HL-60/S4 (cell line): Measurements from ENCODE around the gene HYCC1.

Source experiments
- in situ Hi-C: fragments of 300-500 bp; cut with MboI; formaldehyde crosslinking; loops from 2 replicates; pipeline ENCODE4 v1.14.3; 2022; ENCODE audit warnings: low sequenced_read_pairs

HYCC1 gene

DNA sequence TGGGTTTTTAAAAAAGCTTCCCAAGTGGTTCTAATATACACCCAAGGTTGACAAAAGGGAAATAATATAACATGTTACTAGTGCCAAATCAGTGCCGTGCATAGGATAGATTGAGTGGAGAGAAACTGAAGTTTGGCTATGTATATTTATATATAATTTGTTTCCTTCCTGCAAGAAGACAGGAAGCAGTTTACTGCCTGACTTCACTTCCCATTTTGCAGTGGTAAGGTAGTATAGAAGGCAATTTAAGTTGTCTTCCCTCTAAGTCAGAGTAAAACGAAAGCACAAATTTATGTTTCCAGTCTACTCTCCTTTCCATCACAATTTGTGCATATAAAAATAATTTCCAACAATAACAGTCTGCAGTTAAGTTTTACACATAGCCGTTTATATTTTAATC lies 3.4 kb upstream of the HYCC1 start:
- in situ Hi-C loops, result no loop called here

DNA sequence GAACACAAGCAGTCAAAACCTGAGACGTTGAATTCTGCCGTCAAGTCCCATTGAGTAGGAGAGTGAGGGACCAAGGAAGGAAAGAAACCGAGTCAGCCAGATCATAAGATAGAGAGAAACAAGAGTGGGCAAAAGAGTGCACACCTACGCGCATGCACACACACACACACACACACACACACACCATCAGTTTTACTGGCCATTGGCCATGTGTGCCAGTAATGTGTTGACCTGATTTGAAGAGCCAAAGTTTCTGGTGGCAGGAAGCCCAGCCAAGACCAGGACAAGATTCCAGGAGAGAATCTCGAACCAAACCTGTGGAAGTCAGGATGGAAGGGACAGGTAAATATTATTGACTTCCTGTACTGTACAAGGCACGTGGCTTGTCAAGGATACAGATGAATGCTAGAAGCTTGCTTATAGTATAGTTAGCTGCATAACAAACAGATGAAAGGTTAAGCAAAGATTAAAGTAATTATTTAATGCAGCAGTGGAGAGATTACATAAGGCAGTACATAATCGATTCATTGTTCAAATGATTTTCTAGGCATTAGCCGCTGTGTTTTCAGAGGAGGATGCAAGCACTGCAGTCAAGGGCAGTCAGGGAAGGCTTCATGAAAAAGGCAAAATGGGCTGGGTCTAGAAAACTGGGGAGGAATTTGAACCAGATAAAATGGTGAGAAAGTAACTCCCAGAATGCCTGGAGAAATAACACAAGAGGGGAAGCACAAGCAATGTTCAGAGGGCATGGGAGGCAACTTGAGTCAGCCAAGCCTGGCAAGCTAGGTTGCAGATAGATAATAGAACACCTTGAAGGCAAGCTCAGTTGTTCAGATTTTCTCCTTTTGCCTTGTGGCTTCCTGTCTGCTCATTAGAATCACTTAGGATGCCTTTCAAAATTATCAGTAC lies 2.7 kb upstream of the HYCC1 start:
- in situ Hi-C loops, result no loop called here

DNA sequence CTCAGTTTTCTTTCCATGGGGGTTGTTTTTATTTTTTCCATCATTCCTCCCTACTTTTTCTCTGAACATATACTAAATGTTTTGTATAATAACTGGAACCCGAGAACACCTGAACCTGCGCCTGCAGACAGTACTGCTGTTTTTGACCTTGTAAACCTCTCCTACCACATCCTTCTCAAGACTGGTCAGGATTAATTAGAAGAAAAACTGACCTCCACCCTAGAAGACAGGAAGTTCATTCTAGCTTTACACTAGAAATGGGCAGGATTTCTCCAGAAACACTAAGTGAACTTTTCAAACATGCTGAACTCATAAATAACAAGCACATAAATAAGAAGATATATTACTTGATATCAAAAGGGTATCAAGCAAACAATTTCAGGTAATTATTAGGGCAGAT lies 751 bp upstream of the HYCC1 start:
- in situ Hi-C loops, result no loop called here

DNA sequence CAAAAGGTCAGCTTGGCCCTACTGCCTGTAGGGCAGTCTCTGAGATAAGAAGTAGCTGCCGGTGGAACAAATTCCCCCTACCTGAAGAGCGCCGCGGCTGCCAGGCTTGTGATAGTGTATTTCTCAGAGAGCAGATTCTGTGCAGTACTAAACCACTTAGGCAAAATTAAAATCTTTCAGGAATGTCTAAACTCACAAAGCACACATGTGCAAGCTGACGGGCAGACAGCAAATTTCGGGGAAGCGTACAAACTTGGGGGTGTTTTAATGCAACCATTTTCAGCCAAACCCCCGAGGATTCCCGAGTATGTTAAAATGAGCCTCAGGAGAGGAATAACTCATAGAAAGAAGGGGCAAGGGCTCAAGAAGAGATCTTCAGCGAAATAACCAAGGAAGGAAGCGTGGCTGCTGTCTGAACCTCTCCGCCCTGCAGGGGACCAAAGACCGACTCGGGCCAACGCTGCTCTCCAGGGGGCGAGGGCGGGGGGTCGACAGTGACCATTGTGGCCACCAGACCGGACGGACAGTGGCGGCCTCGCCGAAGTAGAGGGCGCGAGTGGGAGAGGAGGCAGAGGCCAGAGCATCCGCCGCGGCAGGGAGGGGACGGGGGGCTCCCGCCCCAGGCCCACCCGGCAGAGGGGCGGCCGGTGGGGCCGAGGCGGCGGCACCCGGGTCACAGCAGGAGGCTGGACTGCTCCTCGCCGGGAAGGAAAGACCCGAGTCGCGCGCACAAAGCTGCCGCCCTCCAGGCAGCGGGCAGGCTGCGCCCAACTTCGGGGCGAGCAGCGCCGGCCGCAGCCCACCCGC lies 819 bp downstream of the HYCC1 start:
- in situ Hi-C loops, result no loop called here

DNA sequence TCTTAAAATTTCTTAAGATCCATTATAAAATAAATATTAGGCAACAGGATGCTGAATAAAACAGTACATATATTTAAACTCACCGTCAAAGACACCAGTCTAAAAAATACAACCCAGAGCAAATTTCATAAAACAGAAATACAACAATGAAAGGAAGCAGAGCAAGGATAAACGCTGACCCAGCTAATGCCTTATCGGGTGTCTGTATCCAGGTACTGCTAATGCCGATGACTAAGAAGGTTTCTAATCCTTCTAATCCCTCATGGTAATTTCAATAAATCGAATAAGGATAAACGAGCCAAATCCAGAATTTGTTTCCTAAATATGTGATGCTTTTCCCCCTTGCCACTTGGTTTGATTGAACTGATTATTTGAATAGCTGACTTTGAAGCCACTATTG lies 1.7 kb downstream of the HYCC1 start:
- in situ Hi-C loops, result no loop called here

DNA sequence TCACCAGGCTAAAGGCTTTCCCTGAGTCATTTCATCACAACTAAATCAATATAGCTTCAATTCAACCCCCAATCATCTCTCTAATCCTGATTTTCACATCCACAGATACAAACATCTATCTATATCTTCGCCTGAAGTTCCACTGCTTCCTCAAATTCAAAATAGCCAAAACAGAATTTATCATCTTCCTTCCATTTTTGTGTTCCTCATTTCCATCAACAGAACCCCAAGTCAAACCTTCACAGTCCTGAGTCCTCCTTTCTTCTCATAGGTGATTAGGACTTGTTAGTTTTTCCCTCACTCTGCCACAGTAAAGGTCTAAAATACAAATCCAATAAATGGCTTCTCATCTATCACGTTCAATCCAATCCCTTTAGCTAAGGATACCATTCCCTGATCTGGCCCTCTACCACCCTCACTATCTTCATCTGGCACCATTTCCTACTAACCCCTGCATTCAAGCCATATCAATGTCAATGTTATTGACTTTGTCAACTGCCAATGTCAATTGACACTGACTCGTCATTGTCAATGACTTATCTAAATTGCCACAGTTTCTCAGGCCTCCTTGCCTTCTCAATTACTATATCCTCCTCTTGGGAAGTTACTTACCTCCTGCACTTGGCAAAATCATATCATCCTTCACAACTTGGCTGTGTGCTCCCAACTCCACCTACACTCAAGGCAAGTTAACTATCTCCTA lies 2.6 kb downstream of the HYCC1 start:
- in situ Hi-C loops, result no loop called here

DNA sequence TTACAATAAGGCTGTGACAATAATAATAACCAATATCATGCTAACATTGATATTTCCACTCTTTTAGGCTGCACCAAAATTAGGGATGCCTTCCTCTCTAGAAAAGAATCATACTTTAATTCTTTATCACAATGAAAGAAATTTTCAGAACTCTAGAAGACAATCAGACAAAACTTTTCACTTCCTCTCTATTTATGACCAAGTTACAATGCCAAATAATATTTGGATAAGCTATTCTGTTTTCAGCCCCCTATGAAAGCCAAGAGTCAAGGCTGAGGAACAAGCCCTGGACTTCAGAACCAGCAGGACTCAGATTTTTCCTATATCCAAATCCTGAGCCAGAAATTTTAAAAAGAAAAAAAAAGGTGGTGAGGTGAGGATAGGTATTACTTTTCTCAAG lies 4.6 kb downstream of the HYCC1 start:
- in situ Hi-C loops, result no loop called here

DNA sequence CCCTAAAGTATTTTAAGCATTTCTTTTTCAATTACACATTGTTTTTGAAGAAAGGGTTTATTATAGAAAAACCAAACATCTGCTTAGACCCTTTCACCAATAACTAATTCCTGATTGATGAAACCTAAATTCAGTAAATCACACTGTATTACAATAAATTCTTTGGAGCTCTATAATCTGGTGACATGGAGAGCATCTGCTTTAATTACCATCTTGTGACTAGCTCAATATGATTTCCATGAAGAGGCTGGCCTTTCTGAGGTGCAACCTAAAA lies 9.7 kb downstream of the HYCC1 start:
- in situ Hi-C loops, result no loop called here

DNA sequence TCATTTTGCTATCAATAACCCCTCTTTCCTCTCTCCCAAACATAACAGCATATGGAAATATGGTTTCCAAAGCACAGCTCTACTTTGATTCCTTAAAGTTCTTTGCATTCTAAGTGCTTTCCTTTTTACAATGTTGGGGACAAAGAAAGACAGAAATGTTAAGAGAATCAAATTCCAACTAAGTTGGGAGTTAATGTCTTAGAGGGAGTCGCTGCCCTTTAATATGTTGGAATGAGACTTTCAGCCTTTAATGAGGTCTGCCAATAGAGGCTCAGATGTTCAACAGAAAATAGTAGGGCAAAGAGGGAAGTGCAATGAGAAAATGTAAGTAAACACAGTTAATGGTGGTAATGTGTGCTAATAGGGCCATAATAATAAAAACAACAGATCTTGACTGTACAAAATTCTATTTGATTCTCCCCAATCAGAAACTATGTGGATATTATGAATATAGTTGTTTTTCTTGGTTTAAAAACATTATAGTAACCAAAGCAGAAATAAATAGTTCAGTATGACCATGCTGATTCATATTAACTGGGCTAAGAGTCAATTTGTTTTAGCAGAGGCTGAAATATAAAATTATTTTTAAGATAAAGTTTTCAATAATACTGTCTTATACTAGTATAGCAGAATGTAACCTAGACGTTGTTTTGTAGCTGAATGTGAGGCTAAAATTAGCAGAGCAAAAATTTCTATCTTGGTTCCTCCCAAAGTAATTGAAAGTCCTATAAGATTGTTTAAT lies 10.3 kb downstream of the HYCC1 start:
- in situ Hi-C loops, result no loop called here

DNA sequence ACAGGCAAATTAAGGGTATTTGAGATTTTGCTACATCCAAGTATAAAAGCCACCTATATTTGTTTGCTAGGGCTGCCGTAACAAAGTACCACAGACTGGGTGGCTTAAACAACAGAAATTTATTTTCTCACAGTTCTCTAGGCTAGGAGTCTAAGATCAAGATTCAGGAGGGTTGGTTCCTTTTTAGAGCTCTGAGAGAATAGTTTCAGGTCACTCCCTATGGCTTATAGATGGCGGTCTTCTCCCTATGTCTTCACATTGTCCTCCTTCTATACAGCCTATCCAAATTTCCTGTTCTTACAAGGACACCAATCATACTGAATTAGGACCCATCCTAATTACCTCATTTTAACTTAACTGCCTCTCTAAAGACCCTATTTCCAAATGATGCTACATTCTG lies 11.2 kb downstream of the HYCC1 start:
- in situ Hi-C loops, result no loop called here

DNA sequence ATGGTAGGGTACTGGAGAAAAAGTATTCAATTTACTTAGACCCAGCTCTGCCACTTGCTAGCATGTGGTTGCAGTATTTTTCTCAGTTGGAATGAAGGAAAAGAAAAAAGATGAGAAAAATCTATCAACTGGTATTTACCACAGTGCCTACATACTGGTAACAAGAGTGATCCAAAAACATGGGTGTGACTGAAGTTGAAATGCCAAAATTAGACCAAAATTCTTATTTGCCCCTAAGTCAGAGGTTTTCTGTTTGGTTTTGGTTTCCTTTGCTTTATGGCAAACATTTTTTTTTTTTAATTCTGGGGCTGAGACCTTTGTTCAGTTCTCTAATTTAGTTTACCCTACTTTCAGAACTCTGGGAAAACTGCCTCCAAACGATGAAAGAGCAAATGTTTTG lies 12.3 kb downstream of the HYCC1 start:
- in situ Hi-C loops, result no loop called here

DNA sequence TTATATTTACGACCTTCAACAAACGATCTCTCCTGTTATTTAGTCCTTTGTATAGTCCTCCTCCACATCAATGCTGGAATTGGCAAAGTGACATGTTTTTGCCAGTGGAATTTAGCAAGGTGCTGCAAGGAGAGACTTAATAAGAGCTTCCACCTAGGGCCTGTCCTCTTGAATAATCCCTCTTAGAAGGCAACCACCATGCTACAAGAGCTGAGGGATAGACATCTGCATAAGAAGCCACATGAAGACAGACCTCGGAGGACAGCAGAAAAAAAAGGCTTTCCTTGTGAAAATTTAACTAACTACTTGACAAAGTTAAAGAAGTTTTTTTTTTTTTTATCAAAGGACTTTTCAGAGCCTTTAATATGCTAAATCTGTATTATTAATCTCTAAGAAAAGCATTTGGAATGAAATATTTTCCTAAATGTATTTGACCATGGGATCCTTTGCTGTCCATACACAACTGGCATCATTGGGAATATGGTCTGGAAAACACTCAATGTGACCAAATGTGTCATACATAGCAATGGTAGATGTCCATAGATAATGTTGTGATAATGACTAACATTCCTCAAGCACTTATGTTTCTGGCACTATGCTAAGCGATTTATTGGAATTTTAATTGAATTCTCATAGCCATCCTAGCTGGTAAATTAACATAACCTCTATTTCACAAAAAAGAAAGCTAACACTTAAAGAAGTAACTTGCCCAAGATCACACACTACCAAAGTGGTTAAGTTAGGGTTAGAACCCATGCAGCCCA lies 13.2 kb downstream of the HYCC1 start:
- in situ Hi-C loops, result no loop called here

DNA sequence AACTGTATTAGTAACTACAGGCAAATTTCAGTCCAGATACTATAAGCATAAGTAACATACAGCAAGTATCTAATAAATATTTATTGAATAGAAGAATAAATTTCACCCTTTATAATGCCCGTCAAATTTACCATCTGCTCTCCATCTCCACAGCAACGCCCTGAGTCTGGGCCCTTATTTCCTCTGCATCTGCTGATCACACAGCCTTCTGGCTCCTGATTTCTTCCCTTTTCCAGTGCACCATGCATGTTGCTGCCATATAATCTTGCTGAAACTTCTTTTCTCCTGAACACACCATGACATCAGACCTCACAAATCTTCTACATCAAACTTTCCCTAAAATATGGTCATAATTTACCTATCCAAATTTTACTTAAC lies 15.4 kb downstream of the HYCC1 start:
- in situ Hi-C loops, result no loop called here

DNA sequence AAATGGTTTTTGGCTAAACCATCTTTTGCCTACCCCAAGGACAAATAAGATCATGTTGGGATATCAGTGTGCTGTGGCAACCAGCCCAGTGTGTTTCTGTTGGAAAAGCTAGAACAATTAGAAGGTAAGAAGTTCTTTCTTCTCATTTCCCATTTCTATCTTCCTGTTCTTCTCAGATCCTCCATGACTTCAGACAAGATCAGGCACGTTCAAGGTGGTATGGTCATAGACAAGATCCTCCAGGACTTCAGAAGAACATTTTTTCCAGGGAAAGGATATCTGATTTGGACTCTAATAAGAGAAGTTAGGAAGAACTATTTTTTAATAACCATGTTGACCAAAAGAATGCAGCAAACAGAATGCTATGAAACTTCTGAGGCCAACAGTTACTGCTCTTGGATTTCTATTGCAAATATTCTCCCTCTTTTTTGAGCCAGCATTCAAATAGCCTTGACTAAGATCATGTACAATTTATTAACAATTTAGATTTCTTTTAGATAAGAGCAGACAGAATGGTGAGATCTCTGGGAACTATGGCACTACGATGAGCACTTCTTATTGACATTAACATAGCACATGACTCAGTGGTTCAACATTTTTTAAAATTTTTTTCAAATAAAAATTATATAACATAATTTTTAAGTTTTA lies 15.9 kb downstream of the HYCC1 start:
- in situ Hi-C loops, result no loop called here

DNA sequence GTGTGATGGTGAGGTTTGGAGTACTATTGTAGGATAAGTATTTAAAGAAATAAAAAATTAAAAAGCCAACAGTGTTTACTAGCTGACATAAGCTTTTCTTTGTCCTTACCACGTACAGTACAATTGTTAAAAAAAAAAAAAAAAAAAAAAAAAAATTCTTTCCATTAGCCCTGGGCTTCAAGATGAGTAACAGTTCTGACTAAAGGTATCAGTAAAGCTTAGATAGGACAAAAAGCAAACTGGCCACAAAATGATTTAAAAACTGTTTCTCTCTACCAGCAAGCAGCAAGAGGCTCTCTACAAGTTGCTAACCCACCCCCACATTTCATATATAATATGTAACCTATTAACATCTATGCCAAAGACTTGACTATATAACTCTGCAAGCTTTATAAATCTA lies 17.5 kb downstream of the HYCC1 start:
- in situ Hi-C loops, result no loop called here

DNA sequence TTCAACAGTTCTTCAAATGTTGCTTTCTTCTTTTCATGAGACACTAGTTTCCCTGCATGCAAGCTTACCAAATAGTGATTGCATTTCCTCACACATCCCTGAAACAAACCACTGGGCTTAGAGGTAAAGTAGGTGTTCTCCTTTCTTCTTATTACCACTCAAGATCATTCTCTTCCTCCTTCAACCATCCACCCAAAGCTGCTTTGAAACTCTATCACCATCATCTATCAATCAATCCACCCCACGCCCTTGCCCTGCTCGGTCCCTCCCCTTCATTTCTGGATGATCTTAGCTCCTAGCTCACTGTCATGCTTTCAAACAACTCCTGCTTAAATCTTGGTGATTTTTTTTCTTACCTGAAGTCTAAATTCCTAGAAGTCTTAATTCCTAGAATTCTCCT lies 18.9 kb downstream of the HYCC1 start:
- in situ Hi-C loops, result no loop called here

DNA sequence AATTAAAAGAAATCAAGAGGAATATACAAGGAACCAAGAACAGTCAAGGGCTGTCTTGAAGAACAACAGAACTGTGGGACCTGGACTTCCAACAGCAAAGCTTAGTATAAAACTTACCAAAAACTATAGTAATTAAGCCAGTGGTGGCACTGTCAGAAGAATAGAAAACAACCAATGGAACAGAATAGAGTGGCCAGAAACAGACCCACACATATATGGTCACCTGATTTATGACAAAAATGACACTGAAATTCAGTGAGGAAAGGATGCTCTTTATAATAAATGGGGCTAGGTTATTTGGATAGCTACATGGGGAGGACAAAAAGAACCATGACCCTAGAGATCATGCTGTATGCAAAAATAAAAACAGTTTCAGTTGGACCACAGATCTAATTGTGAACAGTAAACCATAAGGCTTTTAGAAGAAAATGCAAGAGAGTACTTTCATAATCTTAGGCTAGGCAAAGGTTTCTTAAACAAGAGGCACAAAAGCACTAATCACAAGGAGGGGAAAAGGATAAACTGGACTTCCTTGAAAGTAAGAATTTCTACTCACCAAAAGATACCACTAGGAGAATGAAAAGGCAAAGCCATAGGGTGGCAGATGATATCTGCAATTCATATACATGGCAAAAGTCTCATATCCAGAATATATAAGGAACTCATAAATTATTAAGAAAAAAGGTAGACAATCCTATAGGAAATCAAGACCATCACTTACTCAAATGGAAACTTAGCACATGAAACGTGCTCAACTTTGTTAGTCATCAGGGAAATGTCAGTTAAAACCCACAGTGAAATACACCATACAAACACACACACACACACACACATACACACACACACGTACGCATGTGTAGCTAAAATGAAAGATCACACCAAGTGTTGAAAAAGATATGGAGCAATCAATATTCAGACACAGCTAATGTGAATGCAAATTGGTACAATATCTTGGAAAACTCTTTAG lies 20.8 kb downstream of the HYCC1 start:
- in situ Hi-C loops, result no loop called here

DNA sequence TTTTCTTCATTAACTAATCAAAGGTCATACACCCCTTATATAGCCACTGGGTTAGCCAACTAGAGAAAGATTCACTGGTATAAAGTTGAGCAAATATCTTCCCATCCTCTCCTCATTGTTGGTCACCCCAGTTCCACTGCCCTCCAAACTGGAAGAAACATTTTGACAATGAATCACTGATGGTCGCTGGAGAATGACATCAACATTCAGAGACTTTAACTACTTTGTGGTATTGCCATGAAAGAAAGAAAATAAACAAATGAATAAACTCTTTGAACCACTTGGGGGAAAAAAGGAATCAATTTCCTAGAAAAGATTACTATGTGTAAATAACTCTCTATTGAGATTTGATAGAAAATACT lies 23.4 kb downstream of the HYCC1 start:
- in situ Hi-C loops, result no loop called here
